ENCODE results near the gene ILDR1.
A peak's percentile ranks its signal among the peaks of the same experiment; 100 is the strongest.

ILDR1 gene

GRCh38 chr3:121981473-121981872 lies 40.6 kb downstream of the ILDR1 start:
- H3K4me3 ChIP-seq (ENCODE audit: low read length): no peak overlapping the region
- DNase-seq (ENCODE audit: low read depth): no peak
- no peak for TF ChIP-seq CTCF (IDR thresholded peaks at IDR 0.05; ENCODE audit: insufficient read depth, low read depth, low read length, missing control alignments)

DNA sequence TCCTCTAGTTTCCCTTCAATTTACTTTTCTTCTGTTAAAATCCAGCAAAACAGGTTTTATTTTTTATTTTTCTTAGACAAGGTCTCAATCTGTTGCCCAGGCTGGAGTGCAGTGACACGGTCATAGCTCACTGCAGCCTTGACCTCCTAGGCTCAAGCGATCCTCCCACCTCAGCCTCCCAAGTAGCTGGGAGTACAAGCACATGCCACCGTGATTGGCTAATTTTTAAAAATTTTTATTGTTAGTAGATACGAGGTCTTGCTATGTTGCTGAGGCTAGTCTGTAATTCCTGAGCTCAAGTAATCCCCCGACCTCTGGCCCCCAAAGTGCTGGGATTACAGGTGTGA lies 41.6 kb downstream of the ILDR1 start:
- no peak for TF ChIP-seq CTCF (IDR thresholded peaks at IDR 0.05; ENCODE audit: insufficient read depth, low read depth, low read length, missing control alignments)
- no peak overlapping the region for H3K4me3 ChIP-seq (ENCODE audit: low read length)
- DNase-seq (ENCODE audit: low read depth): no peak

DNA sequence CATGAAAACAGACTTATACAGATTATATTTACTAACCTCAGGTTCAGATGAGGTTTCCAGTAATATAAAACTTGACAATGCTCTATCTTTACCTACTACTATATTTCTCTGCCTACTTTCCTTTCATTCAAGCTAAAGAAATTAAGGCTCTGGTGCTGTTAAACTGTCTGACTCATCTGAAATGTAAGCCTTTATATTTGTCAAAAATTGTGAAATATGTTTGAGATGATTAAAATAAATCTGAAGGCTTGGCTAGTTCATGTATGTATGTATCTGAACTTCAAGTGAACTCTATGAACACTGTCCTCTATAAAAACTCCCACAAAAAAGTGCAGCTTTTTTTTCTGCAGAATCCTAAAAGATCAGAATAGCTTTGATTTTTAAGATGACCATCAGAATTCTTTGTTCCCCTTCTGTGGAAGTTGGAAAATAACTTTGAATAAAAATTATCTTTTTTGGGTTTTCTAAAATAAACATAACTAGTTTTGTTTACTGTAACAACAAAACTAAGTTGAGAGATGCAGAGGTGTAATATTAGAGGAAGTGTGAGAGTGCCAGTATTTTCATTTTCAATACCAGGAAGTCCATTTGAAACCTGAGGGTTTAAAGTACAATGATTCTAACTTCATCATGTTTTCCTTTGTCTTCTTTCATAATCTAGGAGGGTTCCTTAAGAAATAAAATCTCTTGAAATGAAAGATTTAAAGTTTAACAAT lies 42.2 kb downstream of the ILDR1 start:
- DNase-seq (ENCODE audit: low read depth): peak; percentile 63
- no peak for TF ChIP-seq CTCF (IDR thresholded peaks at IDR 0.05; ENCODE audit: insufficient read depth, low read depth, low read length, missing control alignments)
- no peak overlapping the region for H3K4me3 ChIP-seq (ENCODE audit: low read length)

GRCh38 chr3:121979246-121979645 lies 42.8 kb downstream of the ILDR1 start:
- DNase-seq (ENCODE audit: low read depth): peak; percentile 52

GRCh38 chr3:121976727-121977126 lies 45.3 kb downstream of the ILDR1 start:
- no peak for DNase-seq (ENCODE audit: low read depth)
- no peak overlapping the region for H3K4me3 ChIP-seq (ENCODE audit: low read length)
- no peak for TF ChIP-seq CTCF (IDR thresholded peaks at IDR 0.05; ENCODE audit: insufficient read depth, low read depth, low read length, missing control alignments)

More at GRCh38 chr3:121979246-121979645, 42.8 kb downstream of the ILDR1 start:
- no peak overlapping the region for H3K4me3 ChIP-seq (ENCODE audit: low read length)
- no peak for TF ChIP-seq CTCF (IDR thresholded peaks at IDR 0.05; ENCODE audit: insufficient read depth, low read depth, low read length, missing control alignments)

- TF ChIP-seq CTCF (IDR thresholded peaks at IDR 0.05; ENCODE audit: insufficient read depth, low read depth, low read length, missing control alignments): no peak
- peak; percentile 15 for DNase-seq (ENCODE audit: low read depth)
- no peak overlapping the region for H3K4me3 ChIP-seq (ENCODE audit: low read length)
Measured at GRCh38 chr3:121975702-121976302, 46.2 kb downstream of the ILDR1 start.
